CD4-positive, alpha-beta T cell treated with Interleukin-6 at 100 ng/mL for 8 hours (primary cell): ENCODE measurements around the gene EDC4.
A peak's percentile ranks its signal among the peaks of the same experiment; 100 is the strongest.
"Not testable (repeated sequence)": the region's sequence is repeated elsewhere in the genome, so short reads cannot be mapped to it uniquely, and the experiment has no call there.

Experiments
- DNase-seq: peaks from one replicate; pipeline ENCODE4 v3.0.0-alpha.2; 2020; ENCODE audit warnings: mixed read lengths, low spot score

The EDC4 gene, protein sequence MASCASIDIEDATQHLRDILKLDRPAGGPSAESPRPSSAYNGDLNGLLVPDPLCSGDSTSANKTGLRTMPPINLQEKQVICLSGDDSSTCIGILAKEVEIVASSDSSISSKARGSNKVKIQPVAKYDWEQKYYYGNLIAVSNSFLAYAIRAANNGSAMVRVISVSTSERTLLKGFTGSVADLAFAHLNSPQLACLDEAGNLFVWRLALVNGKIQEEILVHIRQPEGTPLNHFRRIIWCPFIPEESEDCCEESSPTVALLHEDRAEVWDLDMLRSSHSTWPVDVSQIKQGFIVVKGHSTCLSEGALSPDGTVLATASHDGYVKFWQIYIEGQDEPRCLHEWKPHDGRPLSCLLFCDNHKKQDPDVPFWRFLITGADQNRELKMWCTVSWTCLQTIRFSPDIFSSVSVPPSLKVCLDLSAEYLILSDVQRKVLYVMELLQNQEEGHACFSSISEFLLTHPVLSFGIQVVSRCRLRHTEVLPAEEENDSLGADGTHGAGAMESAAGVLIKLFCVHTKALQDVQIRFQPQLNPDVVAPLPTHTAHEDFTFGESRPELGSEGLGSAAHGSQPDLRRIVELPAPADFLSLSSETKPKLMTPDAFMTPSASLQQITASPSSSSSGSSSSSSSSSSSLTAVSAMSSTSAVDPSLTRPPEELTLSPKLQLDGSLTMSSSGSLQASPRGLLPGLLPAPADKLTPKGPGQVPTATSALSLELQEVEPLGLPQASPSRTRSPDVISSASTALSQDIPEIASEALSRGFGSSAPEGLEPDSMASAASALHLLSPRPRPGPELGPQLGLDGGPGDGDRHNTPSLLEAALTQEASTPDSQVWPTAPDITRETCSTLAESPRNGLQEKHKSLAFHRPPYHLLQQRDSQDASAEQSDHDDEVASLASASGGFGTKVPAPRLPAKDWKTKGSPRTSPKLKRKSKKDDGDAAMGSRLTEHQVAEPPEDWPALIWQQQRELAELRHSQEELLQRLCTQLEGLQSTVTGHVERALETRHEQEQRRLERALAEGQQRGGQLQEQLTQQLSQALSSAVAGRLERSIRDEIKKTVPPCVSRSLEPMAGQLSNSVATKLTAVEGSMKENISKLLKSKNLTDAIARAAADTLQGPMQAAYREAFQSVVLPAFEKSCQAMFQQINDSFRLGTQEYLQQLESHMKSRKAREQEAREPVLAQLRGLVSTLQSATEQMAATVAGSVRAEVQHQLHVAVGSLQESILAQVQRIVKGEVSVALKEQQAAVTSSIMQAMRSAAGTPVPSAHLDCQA (N-terminal part only)

DNA sequence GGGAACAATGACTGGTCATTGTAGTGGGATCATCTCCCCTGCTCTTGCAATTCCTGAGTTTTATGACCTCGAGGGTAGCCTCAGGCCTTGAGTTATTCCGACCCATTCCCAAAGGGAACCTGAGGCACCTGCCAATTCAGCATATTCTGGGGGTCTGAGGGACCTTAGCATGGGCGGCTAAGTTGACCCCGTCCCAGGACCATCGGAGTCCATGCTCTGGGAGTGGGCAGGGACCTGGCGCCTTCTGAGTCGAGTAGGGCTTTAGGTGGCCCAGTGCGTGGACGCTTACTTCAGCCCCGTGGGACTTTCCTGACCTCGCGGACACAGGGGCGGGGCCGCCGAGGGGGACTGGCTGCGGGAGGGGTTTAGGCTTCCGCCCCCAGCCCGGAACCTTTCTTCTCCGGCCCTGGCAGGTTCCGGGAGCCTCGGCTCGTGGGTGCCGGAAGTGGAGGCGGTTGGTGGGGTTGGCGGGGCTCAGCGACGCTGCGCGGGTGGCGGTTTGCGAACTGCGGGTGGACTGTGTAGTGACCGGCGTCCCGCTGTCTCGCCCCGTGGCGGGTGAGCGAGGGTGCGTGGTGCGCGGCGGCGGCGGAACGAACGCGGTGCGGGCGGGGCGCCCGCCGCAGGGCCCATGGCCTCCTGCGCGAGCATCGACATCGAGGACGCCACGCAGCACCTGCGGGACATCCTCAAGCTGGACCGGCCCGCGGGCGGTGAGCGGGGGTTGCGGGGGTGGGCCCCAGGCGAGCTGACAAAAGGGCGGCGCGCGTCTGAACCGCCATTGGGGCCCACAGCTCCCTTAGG, at the start of gene EDC4:
EDC4 (plus strand) TSS at position 422 of the 804 bp plus-strand sequence; CDS start at position 632, 210 bp downstream.
- peak; percentile 79 for DNase-seq

DNA sequence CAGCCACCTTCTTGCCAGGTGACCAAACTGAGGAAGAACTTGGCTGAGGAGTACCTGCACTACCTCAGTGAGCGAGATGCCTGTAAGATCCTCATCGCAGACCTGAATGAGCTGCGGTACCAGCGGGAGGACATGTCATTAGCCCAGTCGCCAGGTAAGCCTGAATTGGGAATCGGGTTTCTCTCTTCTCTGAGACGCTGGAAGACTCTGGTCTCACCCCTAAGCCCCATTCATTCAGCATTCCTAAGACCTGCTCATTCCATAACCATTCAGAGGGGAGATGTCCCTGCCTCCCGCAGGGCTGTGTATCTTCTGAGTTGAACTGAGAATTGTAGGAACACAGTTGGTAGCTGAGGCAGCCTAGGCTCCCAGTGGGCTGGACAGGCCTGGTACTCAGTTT, 47.7 kb upstream of the EDC4 start:
- DNase-seq, result no peak

DNA sequence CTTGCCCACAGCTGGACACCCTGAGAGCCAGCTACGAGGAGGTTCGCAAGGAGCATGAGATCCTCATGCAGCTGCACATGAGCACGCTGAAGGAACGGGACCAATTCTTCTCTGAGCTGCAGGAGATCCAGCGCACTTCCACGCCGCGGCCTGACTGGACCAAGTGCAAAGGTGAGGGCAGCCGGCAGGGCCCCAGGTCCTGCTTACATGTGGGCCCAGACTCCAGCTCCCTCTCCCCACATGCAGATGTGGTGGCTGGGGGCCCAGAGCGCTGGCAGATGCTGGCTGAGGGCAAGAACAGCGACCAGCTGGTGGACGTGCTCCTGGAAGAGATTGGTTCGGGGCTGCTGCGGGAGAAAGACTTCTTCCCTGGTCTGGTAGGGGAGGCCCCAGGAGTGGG, 46.9 kb upstream of the EDC4 start:
- no peak for DNase-seq

DNA sequence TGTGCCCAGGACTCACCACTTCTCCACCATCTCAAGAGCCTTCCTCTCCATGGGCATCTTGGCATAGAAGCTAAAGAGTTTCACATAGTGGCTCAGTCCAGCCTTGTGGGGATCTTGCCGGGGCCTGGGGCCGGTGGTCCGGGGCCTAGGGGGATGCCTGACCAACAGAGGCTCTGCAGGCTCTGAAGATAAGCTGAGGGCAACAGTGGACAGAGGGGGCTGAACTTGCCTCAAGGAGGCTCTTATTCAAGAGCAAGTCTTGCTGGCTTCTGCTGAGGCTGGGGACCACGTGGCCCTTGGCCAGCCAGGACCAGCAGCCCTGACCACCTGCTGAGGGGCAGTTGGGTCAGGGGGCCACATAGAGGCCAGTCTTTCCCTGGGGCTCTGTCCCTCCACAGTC, 44.2 kb upstream of the EDC4 start:
- DNase-seq, result no peak

DNA sequence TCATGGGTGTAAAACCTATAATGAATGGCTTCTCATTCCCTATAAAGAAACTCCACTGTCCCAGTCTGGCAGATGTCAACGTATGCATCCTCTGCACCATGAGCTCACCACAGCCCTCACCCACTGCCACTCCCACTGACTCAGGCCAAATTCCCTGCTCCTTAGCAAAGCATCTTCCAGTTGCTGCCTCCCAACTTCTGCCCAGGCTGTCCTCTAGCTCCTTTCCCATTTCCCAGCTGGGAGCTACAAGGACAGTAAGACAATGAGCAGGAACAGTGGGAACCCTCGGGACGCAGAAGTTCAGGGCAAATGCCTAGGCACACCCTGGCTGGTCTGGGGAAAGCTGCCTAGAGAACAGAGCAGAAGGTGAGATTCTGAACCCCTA, 39.8 kb upstream of the EDC4 start:
- DNase-seq, result no peak

DNA sequence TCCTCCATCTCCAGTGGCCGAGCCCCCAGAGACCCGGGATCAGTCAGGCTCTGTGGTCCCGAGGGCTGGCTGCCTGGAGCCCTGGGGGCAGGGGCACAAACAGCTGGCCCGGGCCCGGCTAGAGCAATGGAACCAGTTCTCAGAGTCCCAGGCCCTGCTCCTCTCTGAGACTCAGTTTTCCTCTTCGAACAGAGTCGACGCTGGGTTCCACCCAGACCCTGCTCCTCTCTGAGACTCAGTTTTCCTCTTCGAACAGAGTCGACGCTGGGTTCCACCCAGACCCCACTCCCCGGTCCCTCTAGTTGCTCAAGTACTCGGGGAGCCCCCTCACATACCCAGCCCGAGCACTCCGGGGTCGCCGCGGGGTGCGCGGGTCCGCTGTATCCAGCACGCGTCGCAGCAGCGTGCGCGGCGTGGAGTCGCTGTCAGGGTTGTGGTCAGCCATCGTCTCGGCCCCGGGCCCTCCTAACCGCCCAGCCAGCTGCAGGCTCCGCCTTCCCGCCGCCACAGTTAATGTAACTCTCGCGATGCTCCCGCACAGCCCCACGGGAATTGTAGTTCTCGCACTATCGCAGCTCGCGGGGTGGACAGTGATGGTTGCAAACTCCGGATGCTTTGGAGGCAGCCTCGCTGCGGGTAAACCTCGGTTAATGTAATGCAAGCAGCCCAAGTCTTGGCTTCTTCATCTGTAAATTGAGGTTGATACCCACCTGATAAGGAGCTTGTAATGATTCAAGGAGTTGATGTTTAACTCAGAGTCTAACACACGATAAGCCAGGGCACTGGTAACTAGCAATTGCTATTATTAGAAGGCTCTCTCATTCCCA, 39.2 kb upstream of the EDC4 start:
- peak; percentile 91 for DNase-seq

DNA sequence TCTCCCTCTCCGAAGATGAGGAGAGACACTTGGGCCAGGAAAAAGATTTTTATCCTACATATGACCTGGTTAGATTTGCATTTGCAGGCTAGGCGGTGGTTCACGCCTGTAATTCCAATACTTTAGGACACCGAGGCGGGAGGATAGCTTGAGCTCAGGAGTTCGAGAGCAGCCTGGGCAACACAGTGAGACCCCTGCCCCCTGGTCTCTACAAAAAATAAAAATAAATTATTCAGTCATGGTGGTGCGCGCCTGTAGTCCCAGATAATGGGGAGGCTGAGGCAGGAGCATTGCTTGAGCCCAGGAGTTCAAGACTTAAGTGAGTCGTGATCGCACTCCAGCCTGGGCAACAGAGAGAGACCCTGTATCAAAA, 38.6 kb upstream of the EDC4 start:
- DNase-seq, result no peak

DNA sequence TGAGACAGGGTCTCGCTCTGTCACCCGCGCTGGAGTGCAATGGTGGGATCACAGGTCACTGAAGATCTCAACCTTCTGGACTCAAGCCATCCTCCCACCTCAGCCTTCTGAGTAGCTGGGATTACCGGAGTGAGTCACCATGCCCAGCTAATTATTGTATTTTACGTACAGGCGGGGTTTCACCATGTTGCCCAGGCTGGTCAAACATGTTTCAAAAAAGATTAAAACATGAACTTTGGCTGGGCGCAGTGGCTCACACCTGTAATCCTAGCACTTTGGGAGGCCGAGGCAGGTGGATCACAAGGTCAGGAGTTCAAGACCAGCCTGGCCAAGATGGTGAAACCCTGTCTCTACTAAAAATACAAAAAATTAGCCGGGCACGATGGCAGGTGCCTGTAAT, 35.7 kb upstream of the EDC4 start:
- DNase-seq, result not testable (repeated sequence)

DNA sequence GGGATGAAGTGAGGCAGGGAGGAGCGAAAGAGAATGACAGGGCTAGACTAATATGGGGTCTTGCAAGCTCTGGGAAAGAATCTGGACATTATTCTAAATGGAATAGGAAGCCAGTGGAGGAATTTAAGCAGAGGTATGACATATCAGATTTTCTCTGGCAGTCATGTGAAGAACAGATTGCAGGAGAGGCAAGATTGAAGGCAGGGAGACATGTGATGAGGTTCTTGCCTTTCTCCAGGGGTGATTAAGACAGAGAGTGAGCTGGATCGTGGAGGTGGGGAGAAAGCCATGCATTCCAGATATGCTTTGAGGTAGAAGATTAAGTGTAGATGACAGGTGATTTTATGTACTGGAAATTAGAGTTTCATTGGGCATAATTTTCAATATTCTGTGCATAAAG, 35.0 kb upstream of the EDC4 start:
- DNase-seq, result no peak

DNA sequence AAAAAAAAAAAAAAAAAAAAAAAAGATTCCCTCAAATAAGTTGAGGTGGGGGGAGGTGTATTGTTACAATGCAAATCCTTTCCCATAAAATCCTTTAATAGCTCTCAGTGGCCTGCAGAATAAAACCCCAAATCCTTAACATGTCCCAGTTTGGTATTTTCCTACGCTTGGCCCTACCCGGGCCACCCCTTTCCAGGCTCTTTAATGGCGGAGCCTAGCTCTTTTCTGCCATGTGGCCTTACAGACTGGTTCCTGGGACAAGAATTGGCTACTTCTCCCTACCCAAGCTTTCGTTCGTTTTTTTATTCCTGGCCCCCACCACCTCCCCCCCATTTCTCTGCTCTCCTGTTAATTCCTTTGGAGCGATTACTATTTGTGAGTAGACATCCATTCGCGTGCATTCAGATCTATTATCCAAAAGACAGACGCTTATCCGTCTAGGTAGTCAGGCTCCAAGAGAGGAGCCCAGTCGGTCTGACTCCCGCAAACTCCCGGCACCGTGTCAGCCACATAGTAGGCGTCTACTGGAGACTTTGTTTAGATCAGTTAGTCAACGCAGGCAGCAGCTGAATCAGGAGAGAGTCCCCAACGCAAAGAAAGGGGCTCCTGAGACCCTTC, 31.5 kb upstream of the EDC4 start:
- no peak for DNase-seq

DNA sequence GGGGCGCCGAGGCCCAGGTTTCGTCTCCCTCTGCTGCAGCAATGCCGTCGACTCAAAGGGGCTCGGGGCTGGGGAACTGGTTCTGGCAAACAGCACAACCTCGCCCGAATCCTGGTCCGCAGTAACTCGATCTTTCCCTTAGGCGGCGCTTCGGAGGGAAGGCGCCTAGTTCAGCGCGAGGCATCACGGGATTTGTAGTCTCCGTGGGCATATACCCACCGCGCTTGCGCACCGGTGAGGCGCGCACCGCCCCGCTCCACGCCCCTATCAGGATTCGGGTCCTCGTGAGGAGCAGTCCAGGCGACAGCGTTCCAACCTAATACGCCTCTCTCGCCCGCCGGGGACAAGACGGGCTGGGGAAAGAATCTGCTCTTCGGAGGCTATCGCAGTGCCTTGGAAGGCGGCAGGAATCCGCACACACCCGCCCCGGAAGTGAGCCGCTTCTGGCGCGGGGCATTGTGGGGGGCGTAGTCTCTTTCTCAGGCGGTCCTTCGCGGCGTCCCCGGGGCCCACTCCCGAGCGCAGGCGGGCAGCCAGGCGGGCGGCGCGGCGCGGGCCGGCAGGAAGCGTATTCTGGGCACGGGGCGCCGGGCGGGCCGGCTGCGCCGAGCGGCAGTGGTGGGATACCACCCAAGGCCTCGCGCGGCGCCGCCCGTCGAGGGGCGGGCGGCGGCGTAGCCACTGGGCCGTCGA, 30.9 kb upstream of the EDC4 start, which contains the start of gene THAP11:
THAP11 (plus strand) TSS at position 505 of the 693 bp plus-strand sequence. CDS start 235 bp downstream, outside the sequence.
- DNase-seq, result peak; percentile 93

DNA sequence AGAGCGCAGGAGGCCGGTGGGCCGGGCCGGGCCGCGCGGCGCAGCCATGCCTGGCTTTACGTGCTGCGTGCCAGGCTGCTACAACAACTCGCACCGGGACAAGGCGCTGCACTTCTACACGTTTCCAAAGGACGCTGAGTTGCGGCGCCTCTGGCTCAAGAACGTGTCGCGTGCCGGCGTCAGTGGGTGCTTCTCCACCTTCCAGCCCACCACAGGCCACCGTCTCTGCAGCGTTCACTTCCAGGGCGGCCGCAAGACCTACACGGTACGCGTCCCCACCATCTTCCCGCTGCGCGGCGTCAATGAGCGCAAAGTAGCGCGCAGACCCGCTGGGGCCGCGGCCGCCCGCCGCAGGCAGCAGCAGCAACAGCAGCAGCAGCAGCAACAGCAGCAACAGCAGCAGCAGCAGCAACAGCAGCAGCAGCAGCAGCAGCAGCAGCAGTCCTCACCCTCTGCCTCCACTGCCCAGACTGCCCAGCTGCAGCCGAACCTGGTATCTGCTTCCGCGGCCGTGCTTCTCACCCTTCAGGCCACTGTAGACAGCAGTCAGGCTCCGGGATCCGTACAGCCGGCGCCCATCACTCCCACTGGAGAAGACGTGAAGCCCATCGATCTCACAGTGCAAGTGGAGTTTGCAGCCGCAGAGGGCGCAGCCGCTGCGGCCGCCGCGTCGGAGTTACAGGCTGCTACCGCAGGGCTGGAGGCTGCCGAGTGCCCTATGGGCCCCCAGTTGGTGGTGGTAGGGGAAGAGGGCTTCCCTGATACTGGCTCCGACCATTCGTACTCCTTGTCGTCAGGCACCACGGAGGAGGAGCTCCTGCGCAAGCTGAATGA, 30.1 kb upstream of the EDC4 start:
- DNase-seq, result peak; percentile 57

DNA sequence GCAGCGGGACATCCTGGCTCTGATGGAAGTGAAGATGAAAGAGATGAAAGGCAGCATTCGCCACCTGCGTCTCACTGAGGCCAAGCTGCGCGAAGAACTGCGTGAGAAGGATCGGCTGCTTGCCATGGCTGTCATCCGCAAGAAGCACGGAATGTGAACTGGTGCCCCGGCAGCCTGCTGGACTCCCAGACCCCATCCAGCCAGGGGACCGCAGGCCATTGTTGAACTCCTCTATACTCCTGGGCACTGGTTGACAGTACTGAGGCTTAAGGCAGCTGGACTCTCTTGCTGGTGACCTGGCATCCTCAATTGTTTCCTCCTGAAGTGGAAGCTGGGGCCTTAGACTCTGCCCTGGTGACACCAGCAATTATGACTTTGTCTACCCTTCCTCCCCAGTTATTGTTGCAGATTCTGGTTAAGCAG, 29.5 kb upstream of the EDC4 start:
- no peak for DNase-seq

DNA sequence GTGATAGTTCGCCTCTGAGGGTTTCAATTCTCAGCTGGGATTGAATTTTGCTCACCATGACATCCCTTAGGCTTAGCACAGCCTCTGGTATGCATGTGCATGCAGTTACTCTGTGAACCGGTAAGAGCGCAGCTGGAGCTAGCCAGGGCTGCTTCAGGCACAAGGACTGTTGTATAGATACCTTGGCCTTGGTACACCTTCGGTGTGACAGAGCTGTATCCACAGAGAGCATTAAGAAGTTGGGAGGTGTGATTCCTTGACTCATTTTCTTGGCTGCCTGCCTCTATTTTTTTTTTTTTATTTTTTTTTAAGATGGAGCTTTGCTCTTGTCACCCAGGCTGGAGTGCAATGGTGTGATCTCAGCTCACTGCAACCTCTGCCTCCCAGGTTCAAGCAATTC, 28.4 kb upstream of the EDC4 start:
- DNase-seq, result no peak

DNA sequence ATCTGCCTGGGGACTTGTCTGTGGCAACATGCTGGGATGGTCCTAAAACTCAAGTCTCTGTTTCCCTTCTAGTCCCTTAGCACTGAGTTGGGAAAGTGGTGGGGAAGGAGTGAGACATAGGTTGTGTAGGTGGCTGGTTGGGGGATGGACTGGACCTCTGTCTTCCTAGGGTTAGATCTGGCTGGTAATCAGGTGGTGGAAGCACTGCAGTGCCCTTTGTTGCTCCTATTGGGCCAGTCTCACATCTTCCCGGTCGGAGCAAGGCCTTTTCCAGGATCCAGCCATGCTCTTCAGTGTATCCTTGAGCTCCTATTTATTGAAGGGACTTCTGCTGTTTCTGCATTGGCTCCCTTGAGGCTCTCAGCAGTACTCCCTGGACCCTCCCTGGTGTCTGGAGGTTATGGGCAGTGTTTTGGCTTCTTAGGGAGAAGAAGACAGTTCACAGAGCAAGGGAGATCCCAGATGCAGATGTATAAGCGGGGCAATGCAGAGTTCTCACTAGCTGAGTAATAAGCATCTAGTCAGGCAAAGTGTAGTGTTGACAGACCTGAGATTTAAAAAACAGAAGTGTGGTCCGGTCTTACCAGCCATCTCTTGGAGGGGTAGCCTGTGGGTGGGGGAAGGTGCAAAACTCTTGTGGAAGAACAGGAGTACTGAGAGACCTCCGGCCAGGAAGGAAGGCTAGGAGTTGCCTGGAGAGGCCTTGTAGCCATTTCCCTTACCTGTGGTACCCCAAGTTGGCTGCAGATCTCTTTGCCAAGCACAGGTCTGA, 27.4 kb upstream of the EDC4 start:
- DNase-seq, result no peak

DNA sequence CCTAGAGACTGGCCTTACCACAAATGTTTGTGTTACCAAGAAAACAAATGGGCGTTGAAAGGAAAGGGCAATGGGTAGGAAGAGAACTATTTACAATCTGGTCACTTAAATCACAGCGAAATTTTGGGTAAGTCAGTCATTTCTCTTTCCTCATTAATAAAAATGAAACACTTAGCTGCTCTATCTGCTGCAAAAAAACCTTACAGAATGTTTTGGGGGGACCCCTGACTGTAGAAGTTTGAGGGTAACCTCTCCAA, 26.9 kb upstream of the EDC4 start:
- no peak for DNase-seq

DNA sequence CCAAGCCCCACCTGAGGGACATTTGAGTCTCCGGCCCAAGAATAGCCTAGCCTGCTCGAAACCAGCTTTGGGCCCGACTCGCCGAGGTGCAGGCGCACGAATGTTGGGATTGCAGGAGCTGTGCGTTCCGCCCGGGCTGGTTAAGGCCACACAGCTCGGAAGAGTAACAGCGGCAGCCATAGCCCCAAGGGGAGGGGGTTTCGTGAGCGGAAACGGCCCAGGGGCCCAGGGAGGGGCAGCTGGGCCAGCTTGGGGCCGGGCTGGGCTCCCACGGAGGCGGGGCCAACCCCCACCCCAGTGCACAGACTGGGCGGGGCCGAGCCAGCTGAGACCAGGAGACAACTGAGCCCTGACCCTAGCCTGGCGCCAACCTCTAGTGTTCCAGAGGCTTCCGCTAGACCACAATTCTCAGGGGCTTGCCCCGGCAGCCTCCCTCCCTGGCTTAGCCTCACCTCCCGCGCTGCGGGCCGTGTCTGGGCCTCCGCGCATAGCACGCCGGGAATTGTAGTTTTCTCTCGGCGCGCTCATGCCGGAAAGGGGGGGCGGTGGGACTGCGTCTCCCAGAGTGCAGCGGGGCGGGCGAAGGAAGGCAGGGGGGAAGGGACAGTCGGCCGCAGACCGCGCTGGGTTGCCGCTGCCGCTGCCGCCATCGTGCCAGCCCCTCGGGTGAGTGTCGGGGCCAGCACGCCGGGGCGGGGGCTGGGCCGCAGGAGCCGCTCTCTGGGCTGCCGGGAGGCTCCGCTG, 26.4 kb upstream of the EDC4 start, which contains the start of gene NUTF2:
NUTF2 (plus strand) TSS at position 614 of the 744 bp plus-strand sequence. CDS start 18,198 bp downstream, outside the sequence.
- peak; percentile 92 for DNase-seq
